Iris pigment epithelial cell (primary cell): ENCODE data around the gene TCF12.

ENCODE experiments used
- DNase-seq: peaks from one replicate; pipeline ENCODE4 v3.0.0-alpha.2; 2011; ENCODE audit warnings: low read depth

TCF12 gene

GRCh38 chr15:57171426-57171825, 253.0 kb downstream of the TCF12 start:
- no peak for DNase-seq

GRCh38 chr15:57172925-57173324, 254.5 kb downstream of the TCF12 start:
- DNase-seq = peak; percentile 46

- DNase-seq = peak; percentile 74
Observed at GRCh38 chr15:57183041-57183440, 264.6 kb downstream of the TCF12 start.

GRCh38 chr15:57183614-57184344, 265.3 kb downstream of the TCF12 start:
- peak; percentile 54 for DNase-seq

- DNase-seq = no peak
Observed at GRCh38 chr15:57184502-57184901, 266.1 kb downstream of the TCF12 start.

GRCh38 chr15:57185507-57186074, 267.1 kb downstream of the TCF12 start:
- no peak for DNase-seq

GRCh38 chr15:57189466-57189865, 271.0 kb downstream of the TCF12 start:
- no peak for DNase-seq

- DNase-seq = no peak
Observed at GRCh38 chr15:57190208-57190607, 271.8 kb downstream of the TCF12 start.

GRCh38 chr15:57193161-57193560, 274.7 kb downstream of the TCF12 start:
- DNase-seq = no peak

- no peak for DNase-seq
Observed at GRCh38 chr15:57195326-57195725, 276.9 kb downstream of the TCF12 start.

- peak; percentile 46 for DNase-seq
Observed at GRCh38 chr15:57196865-57197264, 278.4 kb downstream of the TCF12 start.

GRCh38 chr15:57198131-57198530, 279.7 kb downstream of the TCF12 start:
- no peak for DNase-seq

- no peak for DNase-seq
Observed at GRCh38 chr15:57198654-57199291, 280.3 kb downstream of the TCF12 start.

GRCh38 chr15:57201578-57201977, 283.1 kb downstream of the TCF12 start:
- DNase-seq = no peak

- DNase-seq = no peak
Observed at GRCh38 chr15:57203906-57204305, 285.5 kb downstream of the TCF12 start.

GRCh38 chr15:57205027-57205855, 286.8 kb downstream of the TCF12 start:
- no peak for DNase-seq

GRCh38 chr15:57205996-57206395, 287.6 kb downstream of the TCF12 start:
- no peak for DNase-seq

GRCh38 chr15:57213862-57214261, 295.4 kb downstream of the TCF12 start:
- DNase-seq = peak; percentile 68

- DNase-seq = no peak
Observed at GRCh38 chr15:57215326-57215725, 296.9 kb downstream of the TCF12 start.

GRCh38 chr15:57215881-57216280, 297.4 kb downstream of the TCF12 start:
- no peak for DNase-seq

- DNase-seq = peak; percentile 96
Observed at GRCh38 chr15:57216288-57216687, 297.8 kb downstream of the TCF12 start.

- peak; percentile 59 for DNase-seq
Observed at GRCh38 chr15:57217778-57218598, 299.5 kb downstream of the TCF12 start.
